Daoy (cell line): ENCODE data around the gene CDX1. TPM values are rescaled to one million over a fixed set of nuclear protein-coding genes. Genes with fewer than 3 reads are reported as not detected.

Experiments used
- DNase-seq: peaks from one replicate; pipeline ENCODE4 v3.0.0-alpha.2; 2015; ENCODE audit warnings: low read depth
- total RNA-seq: library from RNA; depleted of rRNA; stranded (reverse); fragments of >200 nt; shearing (Covaris generic); gene quantifications from 2 replicates; pipeline ENCODE4 v1.2.3, GENCODE V29; 2014

The CDX1 gene
- total RNA-seq, 1 experiment from 2014 or later = 0.06 TPM

DNA sequence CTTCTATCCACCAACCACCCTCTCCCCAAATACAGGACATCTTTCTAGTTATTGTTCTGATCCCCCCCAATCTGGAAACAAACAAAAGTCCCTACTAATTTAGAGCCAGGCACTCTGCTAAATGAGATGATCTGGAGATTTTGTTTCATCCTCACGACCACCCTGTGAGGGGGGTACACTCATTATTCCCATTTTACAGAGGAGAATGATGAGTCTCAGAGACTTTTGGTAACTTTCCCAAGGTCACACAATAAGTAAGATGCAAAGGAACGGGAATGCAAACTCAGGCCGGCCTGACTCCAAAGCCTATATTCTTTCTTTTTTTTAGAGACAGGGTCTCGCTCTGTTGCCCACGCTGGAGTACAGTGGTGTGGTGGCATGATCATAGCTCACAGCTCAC, 20.3 kb upstream of the CDX1 start:
- no peak for DNase-seq

DNA sequence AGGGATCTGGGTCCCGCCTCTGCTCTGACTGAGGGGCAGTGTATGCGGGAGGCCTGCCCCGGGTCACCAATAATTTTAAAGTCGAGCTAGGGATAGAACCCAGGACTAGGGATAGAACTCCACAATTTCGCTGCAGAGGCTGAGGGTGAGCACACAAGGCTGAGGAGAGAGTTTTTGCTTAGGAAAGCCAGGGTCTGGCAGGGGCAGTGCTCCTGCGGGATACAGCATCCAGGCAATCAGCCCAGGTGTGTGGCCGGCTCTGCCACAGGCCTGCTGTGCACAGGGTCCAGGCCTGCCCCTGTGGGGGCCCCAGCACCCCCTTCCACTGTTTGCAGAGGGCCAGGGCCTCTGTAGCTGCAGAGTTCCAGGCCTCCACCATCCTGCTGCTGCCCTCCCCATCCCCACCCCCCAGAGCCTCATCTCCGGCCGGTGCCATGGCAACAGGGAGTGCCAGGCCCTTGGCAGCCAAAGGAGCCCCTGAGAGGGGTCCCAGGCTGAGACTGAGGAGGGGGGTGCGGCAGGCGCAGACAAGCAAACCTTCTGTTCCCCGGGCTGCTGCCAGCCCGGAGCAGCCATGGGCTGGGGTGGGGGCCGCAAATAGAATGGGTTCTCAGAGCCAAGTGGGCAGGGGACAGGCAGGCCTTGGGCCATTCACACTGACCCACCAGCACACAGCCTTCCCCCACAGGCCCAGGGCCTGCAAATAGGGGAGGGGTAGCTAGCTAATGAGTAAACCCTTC, 19.5 kb upstream of the CDX1 start:
- no peak for DNase-seq

DNA sequence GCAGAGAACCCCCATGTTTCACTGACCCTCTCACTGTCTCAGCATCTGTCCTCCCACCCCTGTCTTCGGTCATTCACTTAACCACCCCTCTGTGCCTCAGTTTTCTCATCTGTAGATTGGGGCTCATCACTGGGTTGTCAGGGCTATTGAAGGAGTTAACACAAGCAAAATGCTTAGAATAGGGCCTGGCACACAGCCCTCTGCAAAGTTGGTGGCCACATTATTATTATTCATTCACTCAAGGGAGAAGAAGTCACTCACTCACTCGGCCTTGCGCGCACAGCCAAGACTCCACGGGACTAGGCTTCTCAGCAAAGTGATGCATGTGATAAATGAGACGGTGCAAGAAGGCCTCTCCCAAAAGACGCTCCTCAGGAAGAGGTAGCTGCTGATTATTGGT, 18.9 kb upstream of the CDX1 start:
- DNase-seq = no peak

DNA sequence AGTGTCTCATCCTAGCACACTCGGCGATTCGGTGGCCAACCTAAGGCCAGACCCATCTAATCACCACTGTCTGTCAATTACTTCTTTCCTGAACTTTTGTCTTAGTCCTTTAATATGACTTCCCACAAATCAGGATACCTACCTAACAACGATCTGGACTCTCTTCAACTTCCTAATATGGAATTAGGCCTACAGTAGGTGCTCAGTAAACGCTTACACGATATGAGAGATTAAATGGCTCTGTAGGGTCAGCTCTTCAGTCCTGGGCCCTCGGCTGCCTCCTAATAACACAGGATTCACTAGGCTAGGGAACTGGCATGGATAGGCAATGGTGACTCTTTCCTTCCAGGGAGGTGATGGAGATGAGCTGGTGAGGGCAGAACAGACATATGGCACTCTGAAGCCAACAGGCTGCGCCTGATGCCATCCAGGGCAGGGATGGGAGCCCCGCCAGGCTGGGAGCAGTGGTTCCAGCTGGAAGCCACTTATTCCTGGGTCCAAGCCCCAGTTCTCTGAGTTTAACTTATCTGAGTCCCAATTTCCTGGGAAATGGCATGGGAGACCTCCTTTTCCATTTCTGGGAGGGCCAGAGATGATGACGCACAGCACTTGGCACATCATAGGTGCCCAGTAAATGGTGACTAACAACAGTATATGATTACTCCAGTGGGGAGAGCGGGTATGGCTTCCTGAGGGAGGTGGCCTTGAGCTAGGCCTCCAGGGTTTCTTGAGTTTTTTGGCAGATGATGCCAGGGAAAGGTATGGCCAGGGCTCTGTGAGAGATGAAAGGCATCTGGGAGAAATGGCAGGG, 18.3 kb upstream of the CDX1 start:
- DNase-seq = peak; percentile 63

DNA sequence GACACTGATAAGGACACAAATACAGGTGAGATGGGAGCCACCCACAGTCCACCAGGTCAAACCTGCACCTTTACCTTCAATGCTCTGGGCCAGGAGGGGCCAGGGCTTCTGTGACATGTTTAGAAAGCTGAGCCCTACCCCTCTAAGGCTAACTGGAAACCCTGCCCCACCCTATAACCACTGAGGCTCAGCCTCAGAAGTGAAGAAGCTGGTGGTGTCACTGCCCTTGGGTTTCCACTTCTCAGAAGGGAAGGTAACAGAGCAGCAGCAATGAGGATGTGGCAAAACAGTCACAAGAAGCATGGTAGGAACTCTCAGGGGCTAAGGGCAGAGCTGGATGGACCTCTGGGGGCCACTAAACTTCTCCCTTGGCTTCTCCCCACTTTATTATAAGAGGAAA, 17.0 kb upstream of the CDX1 start:
- DNase-seq = no peak

DNA sequence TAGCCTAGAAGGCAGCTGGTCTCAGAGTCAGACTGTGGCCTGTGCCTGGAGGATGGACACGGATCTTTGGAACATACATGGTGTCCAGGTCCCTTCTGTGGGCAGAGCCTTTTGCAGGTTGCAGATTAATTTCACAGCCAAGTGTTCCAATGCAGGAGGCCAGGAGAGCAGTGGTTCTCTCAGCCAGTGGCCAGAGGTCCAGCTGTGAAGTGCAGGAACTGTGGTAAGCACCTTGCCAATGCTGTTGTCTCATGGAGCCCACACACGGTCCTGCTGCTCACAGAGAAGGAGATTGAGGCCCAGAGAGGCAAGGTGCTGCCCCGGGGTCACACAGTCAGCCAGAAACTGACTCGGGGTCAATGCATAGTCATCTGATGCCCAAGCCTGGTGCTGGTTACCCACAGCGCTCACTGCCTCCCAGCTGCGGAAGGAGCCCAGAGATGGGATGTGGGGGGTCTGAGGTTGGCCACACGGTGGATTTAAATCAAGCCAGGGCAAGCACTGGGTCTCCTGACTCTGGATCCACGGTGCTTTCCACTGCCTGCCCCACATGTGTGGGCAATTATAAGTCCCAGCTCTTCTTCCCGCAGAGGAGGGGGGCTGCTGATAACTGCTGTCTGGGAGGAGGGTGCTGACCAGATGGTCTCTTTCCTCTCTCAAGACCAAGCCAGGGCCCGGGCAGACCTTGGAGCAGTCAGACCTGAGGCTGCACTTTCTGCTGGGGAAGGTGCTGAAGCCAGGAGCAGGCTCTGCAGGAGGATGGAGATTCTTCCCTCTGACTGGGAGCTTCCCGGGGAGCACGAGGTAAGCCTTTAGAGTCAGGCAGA, 13.7 kb upstream of the CDX1 start:
- DNase-seq = no peak

DNA sequence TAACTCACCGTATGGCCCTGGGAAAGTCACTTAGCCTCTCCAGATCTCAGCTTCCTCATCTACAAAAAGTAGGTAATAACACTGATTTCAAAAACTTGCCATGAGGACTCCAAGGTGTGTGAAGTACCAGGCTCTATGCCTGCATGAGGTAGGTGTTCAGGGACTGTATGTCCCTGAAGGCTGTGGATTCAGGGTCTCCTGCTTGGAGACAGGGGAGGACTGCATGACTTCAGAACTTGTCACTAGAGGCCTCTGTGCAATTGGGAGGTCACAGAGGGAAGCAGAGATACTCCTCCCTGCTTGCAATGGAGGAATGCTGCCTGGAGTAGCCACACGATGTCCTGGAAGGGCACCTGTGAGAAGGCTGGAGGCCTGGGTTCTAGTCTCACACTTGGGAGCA, 13.1 kb upstream of the CDX1 start:
- no peak for DNase-seq

DNA sequence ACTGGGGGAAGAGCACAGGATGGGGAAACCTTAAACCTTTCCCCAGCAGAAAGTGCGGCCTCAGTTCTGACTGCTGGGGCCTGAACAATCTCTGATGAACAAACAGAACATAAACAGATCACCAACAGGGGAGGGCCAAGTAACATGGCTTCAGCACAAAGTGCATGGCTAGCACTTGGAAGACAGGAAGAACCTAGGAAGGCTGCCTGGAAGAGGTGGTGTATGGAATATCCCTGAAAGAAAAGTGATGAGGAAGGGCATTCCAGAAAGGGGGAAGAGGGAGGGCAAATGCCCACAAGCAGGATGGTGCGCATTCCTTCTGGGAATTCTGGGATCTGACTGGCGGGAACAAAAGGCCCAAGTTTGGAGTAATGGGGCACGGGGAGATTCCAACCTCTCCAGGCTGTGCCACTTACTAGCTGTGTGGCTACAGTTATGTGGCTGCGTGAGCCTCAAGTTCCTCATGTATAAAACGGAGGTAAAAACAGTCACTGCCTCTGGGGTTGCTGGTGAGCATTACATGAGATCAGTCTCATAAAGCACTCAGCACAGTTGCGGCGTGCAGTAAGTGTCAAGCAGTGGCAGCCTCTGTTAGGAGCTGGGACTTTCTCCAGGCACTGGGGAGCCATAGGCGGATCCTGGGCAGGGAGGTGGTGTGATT, 12.5 kb upstream of the CDX1 start:
- DNase-seq = no peak

DNA sequence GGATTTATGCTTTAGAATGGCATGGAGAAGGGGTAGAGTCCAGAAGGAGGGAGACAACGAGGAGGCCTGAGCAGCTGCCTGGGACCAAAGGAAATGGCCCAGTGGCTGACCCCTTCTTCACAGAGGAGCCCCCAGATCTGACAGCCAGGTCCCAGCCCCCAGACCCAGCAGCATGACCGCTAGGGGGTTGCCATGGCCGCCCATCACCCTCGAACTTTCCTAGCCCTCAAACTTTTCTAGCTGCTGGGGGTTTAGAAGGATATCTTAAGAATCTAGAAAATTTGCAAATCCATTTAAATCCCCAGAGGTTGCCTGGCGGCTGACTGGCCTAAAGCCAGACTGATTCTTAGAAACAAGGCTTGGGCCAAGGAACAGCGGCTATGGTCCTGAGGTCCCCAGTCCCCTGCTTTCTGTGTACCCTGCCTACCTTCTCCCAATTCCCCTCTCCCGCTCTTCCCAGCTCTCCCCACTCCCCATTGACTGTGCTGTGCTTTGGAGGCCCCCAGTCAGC, 11.9 kb upstream of the CDX1 start:
- no peak for DNase-seq

DNA sequence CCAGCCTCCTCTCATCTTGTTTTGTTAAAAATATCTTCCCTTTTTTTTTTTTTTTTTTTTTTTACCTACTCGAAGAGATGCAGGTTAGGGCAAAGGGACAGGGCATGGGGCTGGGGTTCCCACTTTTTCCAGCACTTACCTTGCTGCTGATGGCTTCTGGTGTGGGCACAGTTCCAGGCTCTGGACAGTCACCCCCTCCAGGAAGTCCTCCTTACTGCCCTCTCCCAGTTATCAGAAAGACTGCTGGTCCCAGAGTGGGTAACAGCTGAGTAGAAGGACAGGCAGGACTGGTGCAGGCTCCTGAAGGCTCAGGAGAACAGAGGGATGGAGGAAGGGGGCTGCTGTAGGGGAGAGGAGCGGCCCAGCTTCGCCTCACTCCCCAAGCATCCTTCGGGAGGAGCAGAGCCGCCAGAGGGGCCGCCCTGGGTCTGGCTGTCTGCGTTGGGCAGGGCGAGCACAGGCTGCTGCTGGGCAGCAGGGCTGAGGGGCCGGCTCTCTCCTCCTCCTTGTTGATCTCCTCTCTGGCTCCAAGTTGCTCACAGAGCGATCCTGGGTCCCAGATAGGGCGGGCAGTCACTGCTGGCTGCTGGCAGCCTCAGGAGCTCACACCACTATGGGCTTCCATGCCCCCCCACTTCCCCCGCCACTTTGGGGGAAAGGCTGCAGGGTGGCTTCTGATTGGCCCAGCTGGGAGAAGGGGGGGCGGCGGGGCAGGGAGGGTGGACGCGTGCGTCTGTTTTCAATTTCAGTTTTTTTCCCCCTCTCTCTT, 11.1 kb upstream of the CDX1 start, which contains the start of gene PDGFRB:
TSS of gene PDGFRB (minus strand) at position 588 of the 769 bp plus-strand sequence. CDS start 18,798 bp downstream, outside the sequence.
- DNase-seq = peak; percentile 85

DNA sequence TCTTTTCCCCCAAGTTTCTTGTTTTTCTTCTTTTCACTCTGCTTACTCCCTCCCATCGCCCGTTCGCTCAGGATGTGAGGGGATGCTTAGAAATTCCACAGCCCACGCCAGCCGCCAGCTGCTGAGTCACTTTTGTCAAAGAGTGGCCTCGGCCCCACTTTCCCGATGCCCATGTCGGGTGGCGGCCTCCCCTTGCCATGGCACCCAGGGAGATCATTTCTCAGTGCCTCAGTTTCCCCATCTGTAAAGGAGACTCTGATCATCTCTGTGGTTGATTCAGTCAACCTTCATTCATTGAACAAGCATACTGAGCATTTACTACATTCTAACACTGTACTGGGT, 10.6 kb upstream of the CDX1 start:
- DNase-seq = no peak

DNA sequence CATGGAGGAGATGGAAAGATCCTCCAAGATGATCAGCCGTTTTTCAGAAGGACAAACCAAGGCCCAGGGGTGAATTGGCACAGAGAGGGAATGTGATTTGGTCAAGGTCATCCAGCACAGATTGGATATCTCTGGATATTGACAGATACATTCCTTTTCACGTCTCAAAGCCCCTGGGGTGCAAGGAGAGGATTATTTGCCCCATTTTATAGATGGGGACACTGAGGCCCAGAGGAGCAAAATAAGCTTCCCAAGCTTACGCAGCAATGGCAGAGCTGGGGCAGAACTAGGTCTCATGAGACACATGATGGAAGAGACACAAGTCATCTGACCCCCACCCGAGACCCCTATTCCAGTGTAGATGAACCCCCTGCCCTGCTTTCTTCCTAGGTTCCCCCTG, 10.0 kb upstream of the CDX1 start:
- no peak for DNase-seq

DNA sequence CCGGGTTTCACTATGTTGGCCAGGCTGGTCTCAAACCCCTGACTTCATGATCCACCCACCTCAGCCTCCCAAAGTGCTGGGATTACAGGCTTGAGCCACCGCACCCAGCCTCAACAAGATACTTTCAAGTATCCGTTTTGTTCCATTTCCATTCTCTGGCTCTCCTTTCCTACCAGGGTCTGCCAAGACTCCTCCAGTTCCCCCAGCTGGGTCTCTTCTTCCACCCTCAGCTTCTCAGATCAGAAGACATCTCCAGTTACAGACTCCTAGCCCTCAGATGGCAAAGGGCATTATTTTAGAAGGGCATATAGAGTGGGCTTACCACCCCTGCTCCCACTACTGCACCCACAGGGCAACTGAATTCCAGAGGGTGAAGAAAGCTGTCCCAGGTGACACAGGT, 9.4 kb upstream of the CDX1 start:
- DNase-seq = no peak

DNA sequence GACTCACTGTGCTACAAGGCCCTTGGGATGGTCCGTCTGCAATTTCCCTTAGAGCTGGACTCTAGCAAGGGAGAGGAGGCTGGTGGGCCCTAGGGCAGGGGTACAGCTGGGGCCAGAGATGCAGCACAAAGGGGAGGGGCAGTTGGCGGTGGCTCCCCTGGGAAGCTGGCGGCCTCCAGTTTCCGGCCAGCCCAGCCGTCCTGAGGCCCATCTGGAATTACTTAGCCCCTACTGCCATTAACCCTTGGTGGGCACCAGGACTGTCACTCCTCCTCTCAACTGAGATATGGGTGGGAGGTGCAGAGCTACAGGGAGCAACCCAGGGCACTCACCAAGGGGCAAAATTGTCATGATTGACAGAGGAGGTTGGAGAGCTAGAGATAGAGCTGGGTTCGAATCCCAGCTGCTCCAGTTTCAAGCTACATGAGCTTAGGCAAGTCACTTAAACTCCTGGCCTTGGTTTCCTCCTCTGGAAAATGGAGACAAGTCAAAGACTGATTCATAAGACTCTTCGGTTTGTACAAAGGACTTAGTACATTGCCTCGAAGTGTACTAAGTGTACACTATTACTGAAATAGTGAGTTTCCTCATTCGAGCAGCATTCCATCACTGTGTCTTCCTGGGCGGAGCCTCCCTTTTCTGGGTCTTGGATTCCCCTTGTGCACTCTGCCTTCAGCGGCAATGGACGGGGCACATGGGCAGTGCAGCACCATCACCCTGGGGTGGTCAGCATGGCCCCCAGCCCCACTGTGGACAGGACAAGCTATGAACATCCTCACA, 8.2 kb upstream of the CDX1 start:
- no peak for DNase-seq

DNA sequence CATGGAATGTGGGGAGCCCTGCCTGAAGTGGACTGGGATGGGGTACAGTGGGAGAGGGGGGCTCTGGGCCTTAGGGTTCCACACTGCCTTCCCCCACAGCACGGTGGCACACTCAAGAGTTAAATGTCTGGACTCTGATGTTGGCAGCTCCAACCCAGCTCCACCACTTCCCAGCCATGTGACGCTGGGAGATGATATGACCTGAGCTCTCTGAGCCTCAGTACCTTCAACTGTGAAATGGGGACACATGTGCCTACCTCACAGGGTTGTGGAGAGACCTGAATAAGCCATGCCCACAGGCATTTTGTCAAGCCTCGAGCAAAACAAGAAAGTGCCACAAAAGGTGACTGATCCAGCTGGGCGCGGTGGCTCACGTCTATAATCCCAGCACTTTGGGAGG, 7.5 kb upstream of the CDX1 start:
- no peak for DNase-seq

DNA sequence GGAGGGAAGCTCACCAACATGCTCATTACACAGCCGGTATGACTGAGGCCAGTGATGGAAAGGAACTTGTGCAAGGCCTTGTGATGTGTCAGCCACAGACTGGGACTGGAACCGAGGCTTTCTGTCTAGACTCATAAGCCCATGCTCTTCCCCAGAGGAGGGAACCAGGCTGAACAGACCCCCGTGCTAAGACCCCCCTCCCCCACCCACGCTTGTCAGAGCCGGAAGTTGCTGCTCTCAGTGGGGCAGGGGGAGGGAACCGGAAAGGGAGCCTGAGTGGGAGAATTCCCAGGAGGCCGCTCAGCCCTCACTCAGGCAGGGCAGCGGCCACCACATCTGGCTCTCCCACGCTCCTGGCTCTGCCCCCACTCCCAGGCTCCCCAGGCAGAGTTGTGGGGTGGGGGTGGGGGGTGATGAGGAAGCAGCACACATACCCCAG, 6.8 kb upstream of the CDX1 start:
- DNase-seq = peak; percentile 66

DNA sequence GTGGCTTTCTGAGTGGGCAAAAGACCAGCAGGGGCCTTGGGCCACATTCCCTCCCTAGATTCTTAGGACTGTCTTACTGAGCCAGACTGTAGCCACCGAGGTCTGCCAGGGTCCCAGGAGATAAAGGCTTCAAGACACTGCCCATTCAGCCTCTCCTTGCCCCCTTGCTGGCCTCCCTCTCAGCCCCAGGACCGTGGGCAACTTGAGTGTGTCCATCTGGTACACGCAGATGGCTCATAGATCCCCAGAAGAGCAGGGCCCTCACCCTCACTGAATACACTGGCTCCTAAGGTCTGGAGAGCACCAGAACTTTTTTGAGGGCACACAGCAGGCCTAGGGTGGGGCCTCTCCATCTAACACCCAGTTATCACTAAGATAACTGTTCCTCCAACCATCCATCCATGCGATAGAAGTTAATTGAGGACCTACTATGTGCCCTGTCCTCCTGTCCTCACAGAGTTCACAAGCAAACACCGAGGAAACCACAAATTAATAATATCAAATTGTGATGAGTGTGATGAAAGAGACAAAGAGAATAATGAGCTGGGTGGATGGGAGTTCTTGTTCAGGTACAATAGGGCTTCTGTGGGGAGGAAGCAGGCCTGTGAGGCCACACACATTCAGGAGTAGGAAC, 6.0 kb upstream of the CDX1 start:
- no peak for DNase-seq

DNA sequence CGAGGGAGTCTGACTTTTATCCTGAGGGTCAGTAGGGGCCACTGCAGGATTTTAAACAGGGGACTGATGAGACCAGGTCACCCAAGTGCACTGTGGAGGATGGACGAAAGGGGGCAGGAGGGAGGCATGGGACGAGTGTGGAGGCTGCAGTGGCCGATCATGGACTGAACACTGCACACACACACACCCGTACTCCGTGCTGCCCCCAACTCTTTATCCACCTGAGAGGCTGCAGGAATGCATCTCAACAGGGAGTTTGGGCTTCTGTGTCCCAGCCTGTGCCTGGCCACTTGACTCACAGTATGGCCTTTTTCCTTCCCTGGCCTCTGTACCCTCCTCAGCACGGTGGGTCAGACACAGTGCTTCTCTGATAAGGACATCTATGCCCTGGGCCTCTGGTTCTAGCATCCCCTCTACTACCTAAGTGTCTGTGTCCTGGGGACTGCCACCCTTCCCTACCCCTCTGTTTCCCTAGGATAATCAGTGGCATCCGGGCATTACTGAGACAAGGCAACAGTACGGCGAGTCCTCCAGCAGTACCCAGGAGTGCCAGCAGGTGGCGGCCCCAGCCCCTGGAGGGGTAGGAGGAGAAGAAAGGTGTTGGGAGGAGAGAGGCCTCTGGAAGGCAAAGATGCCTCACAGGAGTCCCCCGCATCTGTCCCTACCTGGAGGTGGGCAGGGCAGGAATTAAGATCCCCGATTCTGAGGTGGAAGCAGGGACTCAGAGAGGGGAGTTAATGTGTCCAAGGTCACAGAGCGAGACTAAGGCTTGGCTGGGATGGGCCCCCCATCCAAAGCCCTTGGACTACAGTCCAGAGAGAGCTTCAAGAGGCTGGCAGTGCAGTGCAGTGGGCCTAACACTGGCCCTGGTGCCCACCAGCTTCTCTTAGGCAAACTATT, 5.1 kb upstream of the CDX1 start:
- peak; percentile 89 for DNase-seq

DNA sequence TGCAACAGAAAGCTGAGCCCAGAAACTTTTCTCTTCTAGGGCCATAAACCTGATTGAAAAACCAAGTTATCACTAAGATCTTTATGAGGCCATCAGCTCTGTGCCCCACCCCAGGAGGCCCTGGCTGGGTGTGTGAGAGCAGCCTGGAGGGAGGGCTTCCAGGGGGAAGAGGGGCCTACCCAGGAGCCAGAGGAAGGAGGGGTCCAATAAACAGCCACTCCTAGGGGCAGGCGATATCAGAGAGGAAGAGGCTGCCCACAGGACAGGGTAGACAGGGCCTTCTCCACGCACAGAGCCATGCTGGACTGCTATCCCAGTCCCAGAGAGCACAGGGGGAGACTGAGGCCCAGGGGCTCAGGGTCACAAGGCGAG, 4.5 kb upstream of the CDX1 start:
- DNase-seq = no peak
